Measurements from ENCODE around the gene CXADR.

CXADR gene

DNA sequence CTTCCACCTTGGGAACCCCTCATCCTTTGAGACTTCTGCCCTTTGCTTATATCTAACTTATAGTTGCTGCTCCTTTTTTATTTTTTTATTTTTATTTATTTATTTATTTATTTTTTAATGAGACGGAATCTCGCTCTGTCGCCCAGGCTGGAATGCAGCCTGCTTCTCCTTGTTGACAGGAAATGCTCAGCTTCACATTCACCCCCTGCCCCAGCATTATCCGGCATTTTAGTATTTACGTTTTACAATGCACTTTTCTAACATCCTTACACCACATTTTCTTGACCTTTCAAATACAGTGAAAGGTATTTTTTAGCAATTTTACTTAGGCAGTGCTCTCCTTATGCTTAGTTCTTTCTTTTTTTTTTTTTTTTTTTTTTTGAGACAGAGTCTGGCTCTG, 14.9 kb downstream of the CXADR start:
- TF ChIP-seq, protein P1, sequence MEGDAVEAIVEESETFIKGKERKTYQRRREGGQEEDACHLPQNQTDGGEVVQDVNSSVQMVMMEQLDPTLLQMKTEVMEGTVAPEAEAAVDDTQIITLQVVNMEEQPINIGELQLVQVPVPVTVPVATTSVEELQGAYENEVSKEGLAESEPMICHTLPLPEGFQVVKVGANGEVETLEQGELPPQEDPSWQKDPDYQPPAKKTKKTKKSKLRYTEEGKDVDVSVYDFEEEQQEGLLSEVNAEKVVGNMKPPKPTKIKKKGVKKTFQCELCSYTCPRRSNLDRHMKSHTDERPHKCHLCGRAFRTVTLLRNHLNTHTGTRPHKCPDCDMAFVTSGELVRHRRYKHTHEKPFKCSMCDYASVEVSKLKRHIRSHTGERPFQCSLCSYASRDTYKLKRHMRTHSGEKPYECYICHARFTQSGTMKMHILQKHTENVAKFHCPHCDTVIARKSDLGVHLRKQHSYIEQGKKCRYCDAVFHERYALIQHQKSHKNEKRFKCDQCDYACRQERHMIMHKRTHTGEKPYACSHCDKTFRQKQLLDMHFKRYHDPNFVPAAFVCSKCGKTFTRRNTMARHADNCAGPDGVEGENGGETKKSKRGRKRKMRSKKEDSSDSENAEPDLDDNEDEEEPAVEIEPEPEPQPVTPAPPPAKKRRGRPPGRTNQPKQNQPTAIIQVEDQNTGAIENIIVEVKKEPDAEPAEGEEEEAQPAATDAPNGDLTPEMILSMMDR (IDR thresholded peaks at IDR 0.05; ENCODE audit: insufficient read depth, low read length, poor library complexity, severe bottlenecking), result no peak
- DNase-seq (ENCODE audit: extremely low read depth, insufficient read length), result no peak
- Histone ChIP-seq H3K4me3 (replicated peaks; ENCODE audit: low read depth, low read length) (no peak overlapping the region), H3K27me3 (replicated peaks; ENCODE audit: control insufficient read depth, insufficient read depth, low read length) (no peaks in the 10 kb centered on the region), H3K36me3 (ENCODE audit: control insufficient read depth, insufficient read depth, low read length) (no peaks in the 10 kb centered on the region)

DNA sequence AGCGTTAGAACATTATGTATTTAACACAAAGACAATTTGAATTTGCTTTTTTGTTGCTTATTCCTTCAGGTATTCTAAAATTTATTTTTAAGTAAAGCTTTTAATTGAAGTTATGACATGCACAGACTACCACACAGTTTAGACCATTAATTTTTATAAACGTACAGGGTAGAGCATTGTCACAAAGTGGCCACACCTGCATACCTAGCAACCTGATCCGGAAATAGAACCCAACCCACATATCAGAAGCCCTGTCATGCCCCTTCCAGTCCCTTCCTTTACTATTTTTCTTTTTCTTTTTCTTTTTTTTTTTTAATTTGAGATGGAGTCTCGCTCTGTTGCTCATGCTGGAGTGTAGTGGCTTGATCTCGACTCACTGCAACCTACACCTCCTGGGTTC, 16.8 kb downstream of the CXADR start:
- Histone ChIP-seq H3K36me3 (ENCODE audit: control insufficient read depth, insufficient read depth, low read length) (no peaks in the 10 kb centered on the region), H3K4me3 (replicated peaks; ENCODE audit: low read depth, low read length) (no peak overlapping the region), H3K27me3 (replicated peaks; ENCODE audit: control insufficient read depth, insufficient read depth, low read length) (no peaks in the 10 kb centered on the region)
- TF ChIP-seq, protein P1 (IDR thresholded peaks at IDR 0.05; ENCODE audit: insufficient read depth, low read length, poor library complexity, severe bottlenecking), result no peak
- no peak for DNase-seq (ENCODE audit: extremely low read depth, insufficient read length)

- H3K36me3 ChIP-seq (ENCODE audit: control insufficient read depth, insufficient read depth, low read length), result no peaks in the 10 kb centered on the region
Observed at GRCh38 chr21:17532292-17532691, 19.4 kb downstream of the CXADR start.

GRCh38 chr21:17536381-17536780, 23.5 kb downstream of the CXADR start:
- H3K4me3 ChIP-seq (replicated peaks; ENCODE audit: low read depth, low read length), result no peak overlapping the region
- H3K36me3 ChIP-seq (ENCODE audit: control insufficient read depth, insufficient read depth, low read length), result no peaks in the 10 kb centered on the region
- no peaks in the 10 kb centered on the region for H3K27me3 ChIP-seq (replicated peaks; ENCODE audit: control insufficient read depth, insufficient read depth, low read length)
- DNase-seq (ENCODE audit: extremely low read depth, insufficient read length), result no peak
- TF ChIP-seq, protein P1 (IDR thresholded peaks at IDR 0.05; ENCODE audit: insufficient read depth, low read length, poor library complexity, severe bottlenecking), result no peak

More at GRCh38 chr21:17532292-17532691, 19.4 kb downstream of the CXADR start:
- DNase-seq (ENCODE audit: extremely low read depth, insufficient read length), result no peak
- Histone ChIP-seq H3K27me3 (replicated peaks; ENCODE audit: control insufficient read depth, insufficient read depth, low read length) (no peaks in the 10 kb centered on the region), H3K4me3 (replicated peaks; ENCODE audit: low read depth, low read length) (no peak overlapping the region)
- TF ChIP-seq, protein P1 (IDR thresholded peaks at IDR 0.05; ENCODE audit: insufficient read depth, low read length, poor library complexity, severe bottlenecking), result no peak

DNA sequence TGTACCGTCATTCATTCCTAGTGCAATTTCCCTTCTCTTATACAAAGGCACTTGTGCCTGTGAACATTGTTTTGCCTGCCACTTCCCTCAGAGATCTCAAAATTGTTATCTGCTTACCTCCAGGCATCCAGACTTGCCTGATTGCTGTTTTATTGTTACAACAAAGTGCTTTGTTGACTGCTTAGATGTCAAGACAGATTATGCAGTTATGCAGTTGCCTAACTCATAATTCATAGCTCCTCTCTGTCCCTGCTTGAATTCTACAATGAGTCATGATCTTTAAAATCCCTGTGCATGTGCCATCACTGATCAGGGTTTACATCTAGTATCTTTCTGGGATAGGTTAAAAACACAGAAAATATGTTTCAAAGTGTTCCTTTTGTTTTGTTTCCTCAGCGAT, 24.5 kb downstream of the CXADR start:
- Histone ChIP-seq H3K27me3 (replicated peaks; ENCODE audit: control insufficient read depth, insufficient read depth, low read length) (no peaks in the 10 kb centered on the region), H3K36me3 (ENCODE audit: control insufficient read depth, insufficient read depth, low read length) (no peaks in the 10 kb centered on the region), H3K4me3 (replicated peaks; ENCODE audit: low read depth, low read length) (no peak overlapping the region)
- TF ChIP-seq, protein P1 (IDR thresholded peaks at IDR 0.05; ENCODE audit: insufficient read depth, low read length, poor library complexity, severe bottlenecking), result no peak
- DNase-seq (ENCODE audit: extremely low read depth, insufficient read length), result no peak

DNA sequence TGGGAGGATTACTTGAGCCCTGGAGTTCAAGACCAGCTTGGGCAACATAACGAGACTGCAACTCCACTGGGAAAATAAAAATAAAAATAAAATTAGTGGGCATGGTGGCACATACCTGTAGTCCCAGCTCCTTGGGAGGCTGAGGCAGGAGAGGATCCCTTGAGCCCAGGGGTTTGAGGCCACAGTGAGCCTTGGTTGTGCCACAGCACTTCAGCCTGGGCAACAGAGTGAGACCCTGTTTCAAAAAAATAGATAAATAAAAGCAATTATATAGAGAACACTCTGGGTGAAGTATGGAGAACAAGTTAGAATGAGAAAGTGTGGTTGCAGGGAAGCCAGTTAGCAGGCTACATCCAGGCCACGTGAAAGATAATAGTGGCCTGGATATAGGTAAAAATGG, 25.7 kb downstream of the CXADR start:
- Histone ChIP-seq H3K4me3 (replicated peaks; ENCODE audit: low read depth, low read length) (no peak overlapping the region), H3K27me3 (replicated peaks; ENCODE audit: control insufficient read depth, insufficient read depth, low read length) (no peaks in the 10 kb centered on the region), H3K36me3 (ENCODE audit: control insufficient read depth, insufficient read depth, low read length) (no peaks in the 10 kb centered on the region)
- DNase-seq (ENCODE audit: extremely low read depth, insufficient read length), result no peak
- TF ChIP-seq, protein P1 (IDR thresholded peaks at IDR 0.05; ENCODE audit: insufficient read depth, low read length, poor library complexity, severe bottlenecking), result no peak

Measured in GM06990 (cell line).